Liver (tissue), 3 donors: ENCODE data around the gene CAP2.

Source experiments
- EGR1 ChIP-seq, 2 donors: IDR thresholded peaks; 2 replicates each; pipeline ENCODE4 v1.6.1; 2016 to 2018; ENCODE audit warnings: antibody characterized with exemption in 2 of 2, low read depth in 2 of 2
- FOXA1 ChIP-seq: IDR thresholded peaks from 2 replicates; pipeline ENCODE4 v1.6.1; 2016; ENCODE audit warnings: antibody characterized with exemption
- GABPA ChIP-seq, 2 donors: IDR thresholded peaks in 1 of 2; conservative IDR thresholded peaks in 1 of 2; 2 replicates each; pipeline ENCODE4 v1.6.1; 2016; ENCODE audit warnings: antibody characterized with exemption in 2 of 2, mild to moderate bottlenecking in 1 of 2, moderate library complexity in 1 of 2
- JUND ChIP-seq, 2 donors: IDR thresholded peaks; 2 replicates each; pipeline ENCODE4 v1.6.1; 2016; ENCODE audit warnings: antibody characterized with exemption in 2 of 2
- NR2F2 ChIP-seq: IDR thresholded peaks from 2 replicates; pipeline ENCODE4 v1.6.1; 2016; ENCODE audit warnings: antibody characterized with exemption
- RXRA ChIP-seq, 2 donors: IDR thresholded peaks; 2 replicates each; pipeline ENCODE4 v1.6.1; 2017 to 2018; ENCODE audit warnings: antibody characterized with exemption in 2 of 2, mild to moderate bottlenecking in 1 of 2
- SP1 ChIP-seq: IDR thresholded peaks from 2 replicates; pipeline ENCODE4 v1.6.1; 2018; ENCODE audit warnings: antibody characterized with exemption, mild to moderate bottlenecking
- TAF1 ChIP-seq: conservative IDR thresholded peaks from 2 replicates; pipeline ENCODE4 v1.6.1; 2016; ENCODE audit warnings: antibody characterized with exemption, mild to moderate bottlenecking
- YY1 ChIP-seq: IDR thresholded peaks from 2 replicates; pipeline ENCODE4 v1.6.1; 2016; ENCODE audit warnings: antibody characterized with exemption, mild to moderate bottlenecking
- TF ChIP-seq, protein P1 (sequence below): fragments of 150-350 bp; IDR thresholded peaks from 2 replicates; pipeline ENCODE4 v1.5.1; 2017; ENCODE audit warnings: improper control_type of control experiment, low read depth, low read length; ENCODE audit not compliant: missing input control
- TF ChIP-seq, protein P2 (sequence below): IDR thresholded peaks from 2 replicates; pipeline ENCODE4 v1.6.1; 2016; ENCODE audit warnings: antibody characterized with exemption
- TF ChIP-seq, protein P3 (sequence below): IDR thresholded peaks from 2 replicates; pipeline ENCODE4 v1.6.1; 2016; ENCODE audit warnings: antibody characterized with exemption, mild to moderate bottlenecking
- TF ChIP-seq, protein P4 (sequence below): IDR thresholded peaks from 2 replicates; pipeline ENCODE4 v1.6.1; 2016; ENCODE audit warnings: antibody characterized with exemption
- donor health status: healthy.
- donor health status: healthy.

DNA sequence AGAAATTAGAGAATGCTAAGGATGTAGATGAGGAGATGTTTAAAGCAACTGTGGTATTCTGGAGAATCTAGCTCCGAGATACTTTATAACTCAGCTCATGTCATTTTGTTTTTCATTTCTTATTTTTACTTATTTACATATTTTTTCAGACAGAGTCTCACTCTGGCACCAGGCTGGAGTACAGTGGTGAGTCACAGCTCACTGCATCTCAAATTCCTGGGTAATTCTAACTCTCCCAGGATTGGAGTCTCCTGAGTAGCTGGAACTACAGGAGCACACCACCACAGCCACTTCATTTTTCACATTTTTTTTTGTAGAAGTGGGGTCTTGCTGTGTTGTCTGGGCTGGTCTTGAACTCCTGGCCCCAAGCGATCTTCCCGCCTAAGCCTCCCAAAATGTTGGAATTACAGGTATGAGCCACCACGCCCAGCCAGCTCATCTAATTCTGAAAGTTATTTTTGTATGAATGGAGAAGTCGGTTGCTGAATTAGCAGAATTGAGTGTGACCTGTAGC, 112.4 kb downstream of the CAP2 start:
- TF ChIP-seq, protein P1, sequence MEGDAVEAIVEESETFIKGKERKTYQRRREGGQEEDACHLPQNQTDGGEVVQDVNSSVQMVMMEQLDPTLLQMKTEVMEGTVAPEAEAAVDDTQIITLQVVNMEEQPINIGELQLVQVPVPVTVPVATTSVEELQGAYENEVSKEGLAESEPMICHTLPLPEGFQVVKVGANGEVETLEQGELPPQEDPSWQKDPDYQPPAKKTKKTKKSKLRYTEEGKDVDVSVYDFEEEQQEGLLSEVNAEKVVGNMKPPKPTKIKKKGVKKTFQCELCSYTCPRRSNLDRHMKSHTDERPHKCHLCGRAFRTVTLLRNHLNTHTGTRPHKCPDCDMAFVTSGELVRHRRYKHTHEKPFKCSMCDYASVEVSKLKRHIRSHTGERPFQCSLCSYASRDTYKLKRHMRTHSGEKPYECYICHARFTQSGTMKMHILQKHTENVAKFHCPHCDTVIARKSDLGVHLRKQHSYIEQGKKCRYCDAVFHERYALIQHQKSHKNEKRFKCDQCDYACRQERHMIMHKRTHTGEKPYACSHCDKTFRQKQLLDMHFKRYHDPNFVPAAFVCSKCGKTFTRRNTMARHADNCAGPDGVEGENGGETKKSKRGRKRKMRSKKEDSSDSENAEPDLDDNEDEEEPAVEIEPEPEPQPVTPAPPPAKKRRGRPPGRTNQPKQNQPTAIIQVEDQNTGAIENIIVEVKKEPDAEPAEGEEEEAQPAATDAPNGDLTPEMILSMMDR, result no peak
- TF ChIP-seq GABPA (IDR thresholded peaks at IDR 0.05 in 1 of 2, conservative IDR thresholded peaks at IDR 0.05 in 1 of 2) (no peak), YY1 (no peak), JUND (IDR thresholded peaks at IDR 0.05) (no peak), TAF1 (no peak), EGR1 (IDR thresholded peaks at IDR 0.05; ENCODE audit: low read depth in 2 of 2) (no peak), FOXA1 (no peak), SP1 (no peak), RXRA (IDR thresholded peaks at IDR 0.05) (no peak), NR2F2 (no peak)
- TF ChIP-seq, protein P2, sequence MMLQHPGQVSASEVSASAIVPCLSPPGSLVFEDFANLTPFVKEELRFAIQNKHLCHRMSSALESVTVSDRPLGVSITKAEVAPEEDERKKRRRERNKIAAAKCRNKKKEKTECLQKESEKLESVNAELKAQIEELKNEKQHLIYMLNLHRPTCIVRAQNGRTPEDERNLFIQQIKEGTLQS, result no peak
- TF ChIP-seq, protein P3, sequence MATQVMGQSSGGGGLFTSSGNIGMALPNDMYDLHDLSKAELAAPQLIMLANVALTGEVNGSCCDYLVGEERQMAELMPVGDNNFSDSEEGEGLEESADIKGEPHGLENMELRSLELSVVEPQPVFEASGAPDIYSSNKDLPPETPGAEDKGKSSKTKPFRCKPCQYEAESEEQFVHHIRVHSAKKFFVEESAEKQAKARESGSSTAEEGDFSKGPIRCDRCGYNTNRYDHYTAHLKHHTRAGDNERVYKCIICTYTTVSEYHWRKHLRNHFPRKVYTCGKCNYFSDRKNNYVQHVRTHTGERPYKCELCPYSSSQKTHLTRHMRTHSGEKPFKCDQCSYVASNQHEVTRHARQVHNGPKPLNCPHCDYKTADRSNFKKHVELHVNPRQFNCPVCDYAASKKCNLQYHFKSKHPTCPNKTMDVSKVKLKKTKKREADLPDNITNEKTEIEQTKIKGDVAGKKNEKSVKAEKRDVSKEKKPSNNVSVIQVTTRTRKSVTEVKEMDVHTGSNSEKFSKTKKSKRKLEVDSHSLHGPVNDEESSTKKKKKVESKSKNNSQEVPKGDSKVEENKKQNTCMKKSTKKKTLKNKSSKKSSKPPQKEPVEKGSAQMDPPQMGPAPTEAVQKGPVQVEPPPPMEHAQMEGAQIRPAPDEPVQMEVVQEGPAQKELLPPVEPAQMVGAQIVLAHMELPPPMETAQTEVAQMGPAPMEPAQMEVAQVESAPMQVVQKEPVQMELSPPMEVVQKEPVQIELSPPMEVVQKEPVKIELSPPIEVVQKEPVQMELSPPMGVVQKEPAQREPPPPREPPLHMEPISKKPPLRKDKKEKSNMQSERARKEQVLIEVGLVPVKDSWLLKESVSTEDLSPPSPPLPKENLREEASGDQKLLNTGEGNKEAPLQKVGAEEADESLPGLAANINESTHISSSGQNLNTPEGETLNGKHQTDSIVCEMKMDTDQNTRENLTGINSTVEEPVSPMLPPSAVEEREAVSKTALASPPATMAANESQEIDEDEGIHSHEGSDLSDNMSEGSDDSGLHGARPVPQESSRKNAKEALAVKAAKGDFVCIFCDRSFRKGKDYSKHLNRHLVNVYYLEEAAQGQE, result no peak
- TF ChIP-seq, protein P4, sequence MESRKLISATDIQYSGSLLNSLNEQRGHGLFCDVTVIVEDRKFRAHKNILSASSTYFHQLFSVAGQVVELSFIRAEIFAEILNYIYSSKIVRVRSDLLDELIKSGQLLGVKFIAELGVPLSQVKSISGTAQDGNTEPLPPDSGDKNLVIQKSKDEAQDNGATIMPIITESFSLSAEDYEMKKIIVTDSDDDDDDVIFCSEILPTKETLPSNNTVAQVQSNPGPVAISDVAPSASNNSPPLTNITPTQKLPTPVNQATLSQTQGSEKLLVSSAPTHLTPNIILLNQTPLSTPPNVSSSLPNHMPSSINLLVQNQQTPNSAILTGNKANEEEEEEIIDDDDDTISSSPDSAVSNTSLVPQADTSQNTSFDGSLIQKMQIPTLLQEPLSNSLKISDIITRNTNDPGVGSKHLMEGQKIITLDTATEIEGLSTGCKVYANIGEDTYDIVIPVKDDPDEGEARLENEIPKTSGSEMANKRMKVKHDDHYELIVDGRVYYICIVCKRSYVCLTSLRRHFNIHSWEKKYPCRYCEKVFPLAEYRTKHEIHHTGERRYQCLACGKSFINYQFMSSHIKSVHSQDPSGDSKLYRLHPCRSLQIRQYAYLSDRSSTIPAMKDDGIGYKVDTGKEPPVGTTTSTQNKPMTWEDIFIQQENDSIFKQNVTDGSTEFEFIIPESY, result no peak
